HTERT RPE-1 (cell line): ENCODE measurements around the gene CYB561D1.
"Not testable (repeated sequence)": the region's sequence is repeated elsewhere in the genome, so short reads cannot be mapped to it uniquely, and the experiment has no call there.

ENCODE experiments used
- in situ Hi-C: fragments of 300-500 bp; cut with MboI; formaldehyde crosslinking; loops from 4 replicates; pipeline ENCODE4 v1.14.3; 2020; ENCODE audit warnings: low sequenced_read_pairs

The CYB561D1 gene, protein sequence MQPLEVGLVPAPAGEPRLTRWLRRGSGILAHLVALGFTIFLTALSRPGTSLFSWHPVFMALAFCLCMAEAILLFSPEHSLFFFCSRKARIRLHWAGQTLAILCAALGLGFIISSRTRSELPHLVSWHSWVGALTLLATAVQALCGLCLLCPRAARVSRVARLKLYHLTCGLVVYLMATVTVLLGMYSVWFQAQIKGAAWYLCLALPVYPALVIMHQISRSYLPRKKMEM

DNA sequence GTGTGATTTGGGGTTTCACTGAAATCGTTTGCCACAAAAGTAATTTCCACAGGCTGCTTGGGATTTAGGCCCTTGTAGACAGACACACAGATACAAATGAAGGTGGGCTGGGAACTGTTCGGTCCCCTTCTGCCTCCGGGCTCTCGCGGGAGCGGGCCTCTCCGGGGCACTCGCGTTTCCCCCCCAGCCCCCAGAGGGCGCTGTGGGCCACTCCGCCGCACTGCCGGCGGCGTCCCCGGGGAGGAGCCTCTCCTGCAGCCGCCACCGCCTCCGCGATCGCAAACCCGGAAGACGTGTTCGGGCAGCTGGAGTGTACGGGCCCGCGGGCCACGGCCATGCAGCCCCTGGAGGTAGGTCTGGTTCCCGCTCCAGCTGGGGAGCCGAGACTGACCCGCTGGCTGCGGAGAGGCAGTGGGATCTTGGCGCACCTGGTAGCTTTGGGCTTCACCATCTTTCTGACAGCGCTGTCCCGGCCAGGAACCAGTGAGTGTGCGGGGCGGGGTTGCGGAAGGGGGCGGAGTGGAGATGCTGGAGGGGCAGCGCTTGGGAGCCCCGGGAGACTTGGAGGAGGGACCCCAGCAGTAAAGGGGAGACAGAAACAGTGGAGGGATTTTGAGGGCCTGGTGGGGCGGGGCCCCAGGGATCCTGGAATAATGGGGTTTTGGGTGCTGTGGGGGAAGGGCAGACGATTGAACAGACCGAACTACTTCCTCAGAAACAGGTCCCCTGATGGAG, at the start of gene CYB561D1:
TSS of gene CYB561D1 (plus strand) at position 290 of the 735 bp plus-strand sequence. CDS start at position 336, 46 bp downstream.
- in situ Hi-C loops = no loop called here

DNA sequence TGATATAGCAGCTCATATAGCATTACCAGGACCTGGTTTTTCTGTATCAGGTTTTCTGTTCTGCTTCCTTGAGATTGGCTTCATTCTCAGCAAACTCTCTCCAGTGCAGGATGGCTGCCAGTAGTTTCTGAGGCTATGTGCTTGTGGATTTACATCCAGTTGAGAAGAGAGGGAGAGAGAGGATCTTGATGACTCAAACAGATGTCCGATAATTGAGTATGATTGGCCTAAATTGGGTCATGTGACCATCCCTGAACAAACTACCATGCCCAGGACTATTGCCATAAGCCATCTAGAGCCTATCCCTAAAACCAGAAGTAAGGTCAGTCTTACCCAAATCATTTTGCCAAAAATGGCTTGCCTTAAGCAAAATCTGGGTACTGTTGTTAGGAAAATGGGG, 49.5 kb upstream of the CYB561D1 start:
- in situ Hi-C loops = no loop called here

DNA sequence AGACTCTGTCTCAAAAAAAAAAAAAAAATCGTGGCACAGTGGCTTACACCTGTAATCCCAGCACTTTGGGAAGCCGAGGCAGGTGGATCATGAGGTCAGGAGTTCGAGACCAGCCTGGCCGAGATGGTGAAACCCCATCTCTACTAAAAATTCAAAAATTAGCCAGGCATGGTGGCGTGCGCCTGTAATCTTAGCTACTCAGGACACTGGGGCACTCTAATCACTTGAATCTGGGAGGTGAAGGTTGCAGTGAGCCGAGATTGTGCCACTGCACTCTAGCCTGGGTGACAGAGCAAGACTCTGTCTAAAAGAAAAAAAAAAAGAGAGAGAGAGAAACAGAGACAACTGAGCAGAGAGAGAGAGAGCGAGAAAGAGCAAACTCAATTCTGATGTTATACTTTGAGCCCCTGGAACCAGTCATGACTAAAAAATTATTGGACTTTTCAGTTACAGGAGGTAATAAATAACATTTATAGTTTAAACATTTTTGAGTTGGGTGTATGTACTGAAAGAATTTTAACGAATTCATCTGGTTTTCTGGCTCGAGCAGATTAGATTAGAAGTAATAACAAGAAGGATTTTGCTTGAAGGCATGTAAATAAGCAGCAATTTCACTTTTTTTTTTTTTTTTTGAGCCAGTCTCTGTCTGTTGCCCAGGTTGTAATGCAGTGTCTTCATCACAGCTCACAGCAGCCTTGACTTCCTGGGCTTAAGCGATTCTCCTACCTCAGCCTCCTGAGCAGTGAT, 47.8 kb upstream of the CYB561D1 start:
- in situ Hi-C loops = not testable (repeated sequence)

DNA sequence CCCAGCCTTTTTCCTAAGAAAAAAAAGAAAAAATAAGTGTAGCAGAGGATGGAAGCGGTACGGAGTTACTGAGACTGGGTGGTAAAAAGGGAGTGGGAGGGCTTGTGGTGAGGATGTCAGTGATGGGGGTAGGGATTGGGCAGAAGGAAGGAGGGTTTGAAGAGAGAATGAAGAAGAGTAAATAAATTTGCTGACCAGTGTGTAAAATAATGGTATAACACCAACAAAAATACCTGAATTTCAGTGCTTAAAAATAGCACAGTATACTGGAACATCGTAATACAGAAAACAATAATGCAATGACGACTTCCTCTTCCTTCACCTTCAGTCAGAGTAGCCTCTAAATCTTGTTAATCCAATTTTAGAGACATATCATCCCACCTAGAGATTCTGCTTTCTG, 46.4 kb upstream of the CYB561D1 start:
- in situ Hi-C loops = no loop called here

GRCh38 chr1:109454497-109455133, 39.3 kb upstream of the CYB561D1 start:
- in situ Hi-C loops = no loop called here

DNA sequence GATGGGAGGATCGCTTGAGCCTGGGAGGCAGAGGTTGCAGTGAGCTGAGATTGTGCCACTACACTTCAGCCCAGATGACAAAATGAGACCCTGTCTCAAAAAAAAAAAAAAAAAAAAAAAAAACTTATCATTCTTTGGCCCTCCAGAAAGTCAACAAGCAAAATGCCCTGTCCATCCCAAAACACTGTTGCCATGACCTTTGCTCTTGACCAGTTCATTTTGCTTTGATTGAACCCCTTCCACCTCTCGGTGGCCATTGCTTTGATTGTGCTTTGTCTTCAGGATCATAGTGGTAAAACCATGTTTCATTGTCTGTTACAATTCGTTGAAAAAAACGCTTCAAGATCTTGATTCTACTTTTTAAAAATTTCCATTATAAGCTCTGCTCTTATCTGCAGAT, 36.1 kb upstream of the CYB561D1 start:
- in situ Hi-C loops = no loop called here

DNA sequence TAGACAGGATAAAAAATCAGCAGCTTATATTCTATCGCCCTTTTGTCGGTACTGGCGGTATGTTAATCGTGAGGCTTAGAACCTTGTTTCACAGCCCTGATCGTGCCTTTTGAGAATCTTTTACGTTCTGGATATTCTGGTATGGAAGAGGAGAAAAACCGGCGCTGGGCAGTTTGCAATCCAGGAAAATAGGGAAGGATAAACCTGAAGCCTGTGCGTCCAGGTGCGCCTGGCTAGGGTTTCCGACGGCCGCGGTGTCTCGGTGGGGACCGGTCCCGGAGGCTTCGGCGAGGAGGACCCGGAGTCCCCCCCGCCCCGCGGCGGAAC, 27.8 kb upstream of the CYB561D1 start:
- in situ Hi-C loops = no loop called here

DNA sequence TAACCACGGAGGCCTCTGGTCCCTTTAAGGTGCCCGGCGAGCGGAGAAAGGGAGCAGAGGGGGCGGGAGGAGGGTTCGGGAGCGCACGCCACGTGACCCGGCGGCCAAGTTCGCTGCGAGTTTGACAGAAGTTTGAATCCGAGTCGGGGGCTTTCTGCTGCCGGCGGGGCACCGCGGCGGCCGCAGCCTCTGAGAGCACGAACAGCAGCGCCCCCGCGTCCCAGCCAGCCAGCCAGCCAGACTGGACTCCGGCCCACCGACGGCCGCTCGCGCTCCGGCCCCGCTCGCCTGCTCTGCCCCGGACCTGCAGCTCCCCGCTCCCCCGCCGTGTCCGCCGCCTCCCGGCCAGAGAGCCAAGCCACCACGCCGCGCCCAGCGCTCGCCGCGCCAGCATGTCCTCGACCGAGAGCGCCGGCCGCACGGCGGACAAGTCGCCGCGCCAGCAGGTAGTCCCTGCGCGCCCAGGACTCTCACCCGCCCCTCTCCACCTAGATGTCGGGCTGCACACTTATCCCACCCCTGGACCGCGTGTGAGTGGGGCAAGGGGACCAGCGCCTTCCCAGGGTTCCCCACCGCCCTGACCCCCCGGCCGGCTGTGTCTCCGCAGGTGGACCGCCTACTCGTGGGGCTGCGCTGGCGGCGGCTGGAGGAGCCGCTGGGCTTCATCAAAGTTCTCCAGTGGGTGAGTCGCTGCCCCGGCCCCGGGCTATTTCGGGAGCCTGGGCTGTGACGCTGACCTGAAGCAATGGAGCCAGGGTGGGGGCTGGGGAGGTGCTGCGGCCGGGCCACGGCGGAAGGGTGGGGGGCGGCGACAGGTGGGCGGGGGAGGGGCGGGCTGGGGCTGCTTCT, 27.2 kb upstream of the CYB561D1 start, which contains the start of gene SYPL2:
TSS of gene SYPL2 (plus strand) at position 95 of the 849 bp plus-strand sequence. CDS start at position 393, 298 bp downstream.
- in situ Hi-C loops = no loop called here

GRCh38 chr1:109467301-109467777, 26.6 kb upstream of the CYB561D1 start:
- in situ Hi-C loops = no loop called here

GRCh38 chr1:109468061-109468460, 25.8 kb upstream of the CYB561D1 start:
- in situ Hi-C loops = no loop called here

GRCh38 chr1:109468903-109469302, 25.0 kb upstream of the CYB561D1 start:
- in situ Hi-C loops = no loop called here

- in situ Hi-C loops = no loop called here
Observed at GRCh38 chr1:109470245-109470644, 23.6 kb upstream of the CYB561D1 start.

DNA sequence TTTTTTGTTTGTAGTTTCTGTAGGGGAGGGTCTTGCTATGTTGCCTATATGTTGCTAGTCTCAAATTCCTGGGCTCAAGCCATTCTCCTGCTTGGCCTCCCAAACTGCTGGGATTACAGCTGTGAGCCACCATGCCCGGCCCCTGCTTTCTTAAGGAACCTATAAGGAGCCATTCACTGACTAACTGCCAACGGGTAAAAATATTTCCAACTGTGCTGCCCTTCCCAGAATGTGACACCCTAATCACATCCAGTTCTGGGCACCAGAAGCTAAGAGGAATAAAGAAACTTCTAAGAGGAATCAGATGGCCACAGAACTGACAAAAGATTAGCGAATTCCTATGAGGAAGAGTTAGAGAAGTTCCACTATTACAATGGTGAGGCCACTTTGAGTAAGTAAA, 21.1 kb upstream of the CYB561D1 start:
- in situ Hi-C loops = no loop called here

GRCh38 chr1:109473284-109474057, 20.4 kb upstream of the CYB561D1 start:
- in situ Hi-C loops = not testable (repeated sequence)

GRCh38 chr1:109474697-109475096, 19.2 kb upstream of the CYB561D1 start:
- in situ Hi-C loops = no loop called here

GRCh38 chr1:109475261-109475660, 18.6 kb upstream of the CYB561D1 start:
- in situ Hi-C loops = no loop called here

- in situ Hi-C loops = no loop called here
Observed at GRCh38 chr1:109476825-109477224, 17.1 kb upstream of the CYB561D1 start.

DNA sequence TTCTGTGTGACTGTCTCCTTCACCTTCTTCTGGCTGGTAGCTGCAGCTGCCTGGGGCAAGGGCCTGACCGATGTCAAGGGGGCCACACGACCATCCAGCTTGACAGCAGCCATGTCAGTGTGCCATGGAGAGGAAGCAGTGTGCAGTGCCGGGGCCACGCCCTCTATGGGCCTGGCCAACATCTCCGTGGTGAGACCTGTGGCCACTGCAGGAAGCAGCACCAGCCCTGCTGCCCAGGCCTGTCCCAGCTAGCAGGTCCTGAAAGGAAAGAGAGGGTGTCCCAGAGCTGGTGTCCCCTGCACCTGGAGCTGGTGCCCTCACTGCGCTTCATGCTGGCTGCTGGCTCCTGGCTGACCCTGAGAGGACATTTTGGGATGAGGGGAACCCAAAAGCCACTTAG, 16.1 kb upstream of the CYB561D1 start:
- in situ Hi-C loops = no loop called here

DNA sequence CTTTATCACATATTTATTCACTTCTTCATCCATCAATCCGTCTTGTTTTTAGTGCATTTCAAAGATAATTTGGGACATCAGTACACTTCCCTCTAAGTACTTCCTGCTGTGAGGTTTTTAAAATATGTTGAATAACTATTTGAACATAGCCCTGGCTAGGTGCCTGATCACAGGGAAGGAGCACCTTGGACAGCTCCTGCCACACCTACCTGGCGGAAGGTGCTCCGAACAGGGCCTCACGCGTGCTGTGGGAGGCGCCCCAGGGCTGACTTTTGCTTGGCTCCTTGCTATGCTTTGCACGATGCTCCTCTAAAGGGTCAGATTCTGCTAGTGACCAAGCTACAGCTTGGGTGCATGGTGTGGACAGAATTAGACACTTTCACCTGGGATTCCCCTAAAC, 15.1 kb upstream of the CYB561D1 start:
- in situ Hi-C loops = no loop called here

DNA sequence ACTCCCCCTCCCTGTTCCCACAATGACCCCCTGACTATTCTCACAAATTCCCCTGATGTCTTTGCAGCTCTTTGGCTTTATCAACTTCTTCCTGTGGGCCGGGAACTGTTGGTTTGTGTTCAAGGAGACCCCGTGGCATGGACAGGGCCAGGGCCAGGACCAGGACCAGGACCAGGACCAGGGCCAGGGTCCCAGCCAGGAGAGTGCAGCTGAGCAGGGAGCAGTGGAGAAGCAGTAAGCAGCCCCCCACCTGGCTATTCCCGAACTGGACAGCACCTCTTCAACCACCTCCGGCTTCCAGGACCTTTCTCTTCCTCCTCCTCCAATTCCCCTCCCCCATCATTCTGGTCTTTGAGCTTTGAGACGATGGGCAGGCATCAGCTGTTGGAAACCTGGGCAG, 14.6 kb upstream of the CYB561D1 start:
- in situ Hi-C loops = no loop called here
